NCI-H460 (cell line): Measurements from ENCODE around the gene DHTKD1. TPM values are rescaled to one million over a fixed set of nuclear protein-coding genes. Genes with fewer than 3 reads are reported as not detected.
"Not testable (repeated sequence)": the region's sequence is repeated elsewhere in the genome, so short reads cannot be mapped to it uniquely, and the experiment has no call there.

Experiments used
- DNase-seq: peaks from one replicate; pipeline ENCODE4 v3.0.0-alpha.2; 2016; ENCODE audit warnings: low read depth; ENCODE audit errors: extremely low read depth
- small RNA-seq, 2 experiments: library from RNA; depleted of rRNA; stranded (forward); fragments of <200 nt; gene quantifications; one replicate each; pipeline ENCODE3, GENCODE V24; 2014
- total RNA-seq: library from RNA; depleted of rRNA; stranded (reverse); fragments of >200 nt; shearing (Covaris generic); gene quantifications from 2 replicates; pipeline ENCODE4 v1.2.3, GENCODE V29; 2014; rRNA removed

Gene DHTKD1
- total RNA-seq, 1 experiment from 2014 or later, result 10.0 TPM

DNA sequence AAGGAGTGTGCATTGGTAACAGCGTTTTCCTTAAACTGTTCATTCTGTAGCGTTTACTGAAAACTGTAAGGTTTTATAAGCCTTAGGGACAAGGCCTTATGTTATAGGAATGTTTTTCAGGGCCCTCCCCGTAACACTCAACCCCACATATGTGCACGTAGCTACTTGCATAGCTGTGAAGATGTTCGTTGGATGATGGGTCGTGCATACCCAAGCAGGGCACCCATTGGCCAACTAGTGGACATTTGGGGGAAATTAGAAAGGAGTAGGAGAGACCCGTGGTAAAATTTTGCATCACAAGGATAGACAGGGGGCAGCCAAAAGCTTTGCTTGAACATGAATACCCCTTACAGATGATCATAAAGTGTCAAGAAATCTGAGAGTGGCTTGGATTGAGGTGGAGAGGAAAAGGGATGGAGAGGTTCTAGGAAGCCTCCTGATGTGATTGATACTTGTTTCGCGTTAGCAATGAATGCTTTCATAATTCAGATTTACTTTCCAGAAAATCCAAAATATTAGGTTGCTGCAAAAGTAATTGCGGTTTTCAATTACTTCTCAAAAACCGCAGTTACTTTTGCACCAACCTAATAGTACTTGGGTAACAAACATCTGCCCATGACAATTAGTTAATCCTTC lies 61.6 kb downstream of the DHTKD1 start:
- DNase-seq, result peak; percentile 45

DNA sequence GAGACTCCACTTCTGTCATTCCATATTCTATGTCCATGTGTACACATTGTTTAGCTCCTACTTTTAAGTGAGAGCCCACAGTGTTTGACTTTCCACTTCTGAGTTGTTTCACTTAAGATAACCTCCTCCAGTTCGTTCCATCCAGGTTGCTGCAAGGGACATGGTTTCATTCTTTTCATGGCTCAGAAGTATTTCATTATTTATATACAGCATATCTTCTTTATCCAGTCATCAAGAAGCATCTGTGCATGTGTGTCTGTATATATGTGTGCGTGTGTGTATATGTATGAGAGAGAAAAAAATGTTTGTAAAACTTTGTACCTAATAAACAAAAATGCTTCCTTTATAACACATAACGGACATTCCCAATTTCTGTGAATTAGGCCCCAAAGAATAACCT lies 66.9 kb downstream of the DHTKD1 start:
- DNase-seq, result no peak

DNA sequence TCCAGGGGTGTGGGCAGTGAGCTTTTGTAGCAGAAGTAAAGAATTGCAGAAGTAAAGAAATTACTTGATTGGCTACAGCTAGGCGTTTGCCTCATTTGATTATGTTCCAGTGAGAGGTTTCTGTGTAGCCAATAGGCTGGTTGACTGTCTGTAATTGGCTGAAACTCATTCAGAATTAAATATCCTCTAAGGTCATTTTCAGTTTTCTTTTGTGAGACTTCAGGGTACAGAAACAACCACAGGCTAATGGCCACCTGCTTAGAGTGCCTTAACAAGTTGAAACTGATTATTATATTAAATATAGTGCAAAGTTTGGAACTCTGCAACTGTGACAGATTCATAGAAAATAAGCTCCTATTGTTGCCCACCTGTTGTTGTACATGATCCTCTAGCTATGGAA lies 71.3 kb downstream of the DHTKD1 start:
- DNase-seq, result no peak

DNA sequence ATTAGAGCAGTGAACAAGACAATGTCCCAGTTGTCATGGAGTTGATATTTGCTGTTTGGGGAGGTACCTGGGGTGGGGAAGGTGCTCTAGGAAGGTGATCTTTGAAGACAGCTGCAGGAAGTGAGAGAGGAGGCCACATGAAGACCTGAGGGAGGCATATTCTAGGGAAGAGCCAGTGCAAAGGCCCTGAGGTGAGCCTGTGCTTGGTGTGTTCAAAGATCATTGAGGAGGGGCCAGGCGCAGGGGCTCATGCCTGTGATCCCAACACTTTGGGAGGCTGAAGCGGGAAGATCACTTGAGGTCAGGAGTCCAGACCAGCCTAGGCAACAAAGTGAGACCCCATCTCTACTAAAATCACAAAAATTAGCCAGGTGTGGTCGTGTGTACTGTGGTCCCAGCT lies 75.8 kb downstream of the DHTKD1 start:
- no peak for DNase-seq

DNA sequence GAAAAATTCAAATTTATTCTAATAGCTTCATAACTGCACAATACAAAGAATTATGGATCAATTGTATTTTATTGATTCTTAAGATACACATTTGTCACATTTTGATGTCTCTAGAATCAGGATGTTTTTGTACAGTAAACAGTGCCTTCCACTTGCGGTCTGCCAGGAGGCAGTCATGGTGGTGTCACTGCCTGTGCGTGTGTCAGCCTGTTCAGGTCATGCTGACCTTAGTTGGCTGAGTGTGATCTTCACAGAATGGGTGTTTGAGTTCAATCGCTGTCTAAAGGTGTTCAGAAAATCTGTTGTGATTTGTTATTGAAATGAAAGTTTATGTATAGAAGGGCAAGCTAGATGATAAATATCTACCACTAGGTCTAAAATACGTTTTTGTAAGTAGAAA lies 81.4 kb downstream of the DHTKD1 start:
- no peak for DNase-seq

DNA sequence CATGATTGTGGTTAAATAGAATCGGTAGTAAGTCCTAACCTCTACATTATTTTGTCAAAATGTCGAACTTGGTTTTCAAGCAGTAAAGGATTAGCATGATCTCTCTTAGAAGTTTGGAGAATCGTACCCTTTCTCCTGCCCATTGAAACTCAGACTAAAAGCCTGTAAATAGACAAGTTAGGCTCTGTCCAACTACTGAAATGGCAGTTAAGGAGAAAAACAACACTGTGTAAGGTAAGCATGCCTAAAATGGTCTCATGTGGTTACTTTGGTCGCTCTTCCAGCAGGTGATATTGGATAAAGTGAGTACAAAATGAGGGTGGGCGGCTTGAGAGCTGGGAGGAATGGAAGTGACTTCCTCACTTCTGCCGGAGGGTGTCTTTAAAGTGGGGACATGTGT lies 85.8 kb downstream of the DHTKD1 start:
- no peak for DNase-seq

DNA sequence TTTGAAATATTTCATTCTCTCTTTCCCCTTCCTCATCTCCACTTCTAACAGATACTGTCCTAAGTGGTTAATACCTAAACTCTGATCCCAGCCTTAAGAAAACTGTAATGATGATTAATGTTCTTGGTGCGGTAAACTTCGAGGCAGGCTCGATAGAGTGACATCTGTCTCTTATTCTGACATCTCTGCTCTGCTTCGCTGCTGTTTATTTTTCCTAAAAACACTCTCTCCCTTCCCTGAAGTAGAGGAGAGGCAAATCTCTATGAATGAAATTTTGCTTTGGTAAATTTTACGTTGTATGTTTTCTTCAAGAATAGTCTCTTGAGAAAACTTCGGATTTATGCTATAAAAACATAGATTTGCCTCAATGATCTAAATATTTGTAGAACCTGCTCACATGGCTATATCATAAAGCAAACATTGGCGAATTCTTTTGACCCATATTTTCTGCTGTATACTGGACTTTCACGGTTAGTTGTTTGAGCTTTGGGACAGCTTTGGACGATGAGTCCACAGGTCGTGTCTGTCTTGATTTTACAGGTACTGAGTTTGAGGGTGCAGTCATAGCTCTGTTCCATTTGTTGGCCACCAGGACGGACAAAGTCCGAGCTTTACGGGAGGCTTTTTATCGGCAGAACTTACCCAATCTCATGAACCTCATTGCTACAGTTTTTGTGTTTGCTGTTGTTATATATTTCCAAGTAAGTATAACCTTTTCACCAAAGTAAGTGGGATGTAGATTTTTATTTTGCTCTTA lies 87.8 kb downstream of the DHTKD1 start:
- DNase-seq, result no peak

DNA sequence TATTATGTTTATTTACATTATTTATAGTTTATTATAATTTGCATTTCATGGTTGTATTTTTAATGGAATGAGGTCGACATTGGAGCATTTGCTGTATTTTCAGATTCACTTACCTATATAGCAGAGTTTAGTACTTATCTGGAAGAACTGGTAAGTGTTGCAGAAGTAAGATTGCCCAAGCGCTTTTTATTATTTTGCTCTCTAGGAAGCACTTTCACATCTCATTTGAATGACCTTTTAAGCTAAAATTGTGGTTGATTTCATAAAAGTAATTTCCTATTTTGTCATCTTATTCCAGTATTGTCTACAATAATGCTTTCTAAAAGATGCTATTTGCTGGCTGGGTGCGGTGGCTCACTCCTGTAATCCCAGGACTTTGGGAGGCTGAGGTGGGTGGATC lies 89.4 kb downstream of the DHTKD1 start:
- no peak for DNase-seq

DNA sequence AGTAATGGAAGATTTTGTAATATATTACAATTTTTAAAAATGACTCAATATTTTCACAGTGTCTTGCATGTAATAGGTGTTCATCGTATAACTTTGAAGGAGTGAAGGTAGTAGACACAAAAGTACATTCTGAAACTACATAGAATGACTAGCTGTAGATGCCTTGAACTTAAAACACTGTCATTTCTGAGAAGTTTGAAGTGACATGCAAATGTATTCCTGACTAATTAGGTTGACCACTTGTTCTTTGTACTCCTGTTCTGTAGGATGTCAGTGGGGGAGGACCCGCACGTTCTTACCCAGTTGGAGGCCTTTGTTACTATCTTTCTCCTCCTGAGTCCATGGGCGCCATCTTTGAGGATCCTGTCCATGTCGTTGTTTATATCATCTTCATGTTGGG lies 91.9 kb downstream of the DHTKD1 start:
- DNase-seq, result no peak

DNA sequence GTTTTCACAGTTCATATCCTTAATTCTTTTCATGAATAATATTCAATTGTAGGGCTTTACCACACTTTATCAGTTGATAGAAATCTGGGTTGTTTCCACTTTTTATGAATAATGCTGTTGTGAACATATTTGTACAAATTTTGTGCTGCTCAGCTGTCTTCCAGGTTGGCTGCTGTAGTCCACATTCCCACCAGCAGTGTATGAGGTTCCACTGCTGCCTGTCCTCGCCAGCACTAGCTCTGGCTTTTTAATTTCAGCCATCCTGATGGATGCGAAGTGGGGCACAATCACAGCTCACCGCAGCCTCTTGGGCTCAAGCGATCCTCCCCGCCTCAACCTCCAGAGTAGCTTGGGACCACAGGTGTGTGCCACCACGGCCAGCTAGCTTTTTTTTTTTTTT lies 94.2 kb downstream of the DHTKD1 start:
- no peak for DNase-seq

DNA sequence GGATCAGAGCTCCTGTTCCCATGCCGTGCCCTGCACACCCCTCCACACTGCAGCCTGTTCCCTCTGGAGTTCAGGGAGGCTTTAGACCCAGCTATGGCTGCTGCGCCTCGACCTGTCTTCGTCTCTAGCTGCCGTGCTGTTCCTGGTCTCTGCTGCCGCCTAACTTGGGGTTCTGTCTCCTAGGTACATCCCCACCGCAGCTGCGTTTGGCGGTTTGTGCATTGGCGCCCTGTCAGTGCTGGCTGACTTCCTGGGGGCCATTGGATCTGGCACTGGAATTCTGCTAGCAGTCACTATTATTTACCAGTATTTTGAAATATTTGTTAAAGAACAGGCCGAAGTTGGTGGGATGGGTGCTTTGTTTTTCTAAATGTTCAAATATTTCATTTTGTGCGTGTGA lies 95.3 kb downstream of the DHTKD1 start:
- DNase-seq, result no peak

DNA sequence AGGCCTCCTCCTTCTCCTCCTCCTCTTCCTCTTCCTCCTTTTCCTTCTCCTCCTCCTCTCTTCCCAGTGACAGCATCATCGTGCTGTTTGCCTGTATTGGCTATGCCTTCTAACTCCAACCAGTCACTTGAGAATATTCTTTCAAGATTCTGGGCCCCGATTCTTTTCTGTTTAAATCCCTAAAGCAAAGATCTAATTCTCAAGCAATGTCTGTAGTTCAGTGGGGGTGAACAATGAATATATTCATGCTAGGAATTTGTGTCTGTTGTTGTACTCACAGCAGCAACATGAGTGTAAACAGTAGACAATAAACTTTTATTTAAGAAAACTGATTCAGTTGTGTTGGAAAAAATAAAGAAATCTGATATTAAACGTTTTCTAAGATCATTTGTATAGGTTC lies 96.3 kb downstream of the DHTKD1 start:
- no peak for DNase-seq

DNA sequence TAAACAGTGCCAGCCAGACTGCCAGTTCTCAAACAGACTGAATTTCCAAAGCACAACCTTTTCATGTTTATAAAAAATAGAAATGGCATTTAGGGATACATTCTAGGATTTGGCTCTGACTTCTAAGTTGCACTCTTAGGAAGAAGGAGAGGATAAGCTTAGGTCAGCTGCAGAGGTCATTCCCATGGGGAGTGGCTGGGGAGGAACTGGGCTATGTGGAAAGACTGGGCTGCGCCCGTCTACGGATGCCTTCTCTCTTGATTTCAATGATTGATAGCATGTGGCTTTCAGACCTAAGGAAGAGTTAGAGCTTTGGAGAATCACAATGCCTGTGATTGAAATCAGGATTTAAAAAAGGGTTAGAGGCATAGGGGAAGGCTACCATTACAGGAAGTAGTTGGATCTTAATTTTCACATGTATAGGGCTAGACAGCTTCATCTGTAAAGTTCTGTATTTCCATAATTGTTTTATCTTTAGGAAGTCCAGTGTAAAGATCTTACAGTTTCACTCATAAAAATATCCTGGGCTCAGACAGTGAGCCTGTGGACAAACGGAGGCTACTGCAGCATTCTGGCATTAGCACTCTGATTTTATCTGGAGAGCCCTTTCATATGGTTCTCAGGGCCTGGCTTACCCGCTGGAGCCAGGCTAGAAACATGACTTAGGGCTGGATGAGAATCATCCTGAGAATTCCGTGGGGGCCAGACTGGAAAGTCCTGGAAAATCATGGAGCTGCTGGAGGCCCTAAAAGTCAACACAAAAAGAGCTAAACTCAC lies 97.4 kb downstream of the DHTKD1 start:
- no peak for DNase-seq

DNA sequence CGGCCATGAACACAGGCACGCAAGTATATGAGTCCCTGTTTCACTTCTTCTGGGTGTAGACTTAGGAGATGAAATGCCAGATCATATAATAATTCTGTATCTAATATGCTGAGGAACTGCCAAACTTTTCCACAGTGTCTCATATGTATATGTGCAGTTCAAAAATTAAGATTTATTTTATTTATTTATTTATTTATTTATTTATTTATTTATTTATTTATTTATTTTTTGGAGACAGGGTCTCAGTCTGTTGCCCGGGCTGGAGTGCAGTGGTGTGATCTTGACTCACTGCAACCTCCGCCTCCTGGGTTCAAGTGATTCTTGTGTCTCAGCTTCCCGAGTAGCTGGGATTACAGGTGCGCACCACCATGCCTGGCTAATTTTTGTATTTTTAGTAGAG lies 102.8 kb downstream of the DHTKD1 start:
- DNase-seq, result not testable (repeated sequence)

Small RNA genes within 50 kb of the gene (small RNA-seq; reads per million reads assigned to genes)
- gene MIR548AK (0 reads per million in 2 experiments), gene RNU6-88P (0 reads per million in 2 experiments)

Other genes with a start within 250 kb of the DHTKD1 start
- gene PROSER2, start 245.6 kb upstream of the DHTKD1 start, total RNA-seq, result 7.2 and 10.3 TPM in 2 replicates
- 8.8 and 9.7 TPM in 2 replicates for gene UPF2, start 26.1 kb upstream of the DHTKD1 start, total RNA-seq
- gene SEC61A2, start 60.7 kb downstream of the DHTKD1 start, total RNA-seq, result 5.7 and 8.6 TPM in 2 replicates
- 110 and 120 TPM in 2 replicates for gene NUDT5, start 126.9 kb downstream of the DHTKD1 start, total RNA-seq
- 134 and 138 TPM in 2 replicates for gene CDC123, start 127.2 kb downstream of the DHTKD1 start, total RNA-seq